Astrocyte (in vitro differentiated cells and primary cell): ENCODE measurements around the gene GYS1. TPM values are rescaled to one million over a fixed set of nuclear protein-coding genes. Genes with fewer than 3 reads are reported as not detected.

Experiments used
- DNase-seq: peaks from one replicate; pipeline ENCODE4 v3.0.0-alpha.2; 2010; ENCODE audit warnings: low read depth
- FAIRE-seq: peaks from 2 replicates; lab custom pipeline; 2011; peaks lifted over from hg19 to GRCh38; lab: Jason Lieb, UNC
- H2AFZ ChIP-seq: 2 replicates; pipeline ENCODE4 v1.6.0; 2012; ENCODE audit warnings: low read depth, low read length, inconsistent platforms
- H3K27ac ChIP-seq: 2 replicates; pipeline ENCODE4 v1.5.1; 2011; ENCODE audit warnings: low read depth, low read length, inconsistent platforms
- H3K27me3 ChIP-seq: 2 replicates; pipeline ENCODE4 v1.6.0; 2011; ENCODE audit warnings: low read length, inconsistent platforms; ENCODE audit not compliant: insufficient read depth
- H3K36me3 ChIP-seq: 2 replicates; pipeline ENCODE4 v1.5.1; 2011; ENCODE audit warnings: low read length, inconsistent platforms; ENCODE audit not compliant: insufficient read depth
- H3K4me1 ChIP-seq: 2 replicates; pipeline ENCODE4 v1.5.1; 2011; ENCODE audit warnings: low read length, inconsistent platforms; ENCODE audit not compliant: insufficient read depth
- H3K4me2 ChIP-seq: 2 replicates; pipeline ENCODE4 v1.6.0; 2012; ENCODE audit warnings: low read length, inconsistent platforms
- H3K4me3 ChIP-seq: 2 replicates; pipeline ENCODE4 v1.5.1; 2011; ENCODE audit warnings: low read depth, mild to moderate bottlenecking, low read length, inconsistent platforms; ENCODE audit not compliant: insufficient read depth
- H3K79me2 ChIP-seq: 2 replicates; pipeline ENCODE4 v1.6.0; 2012; ENCODE audit warnings: mild to moderate bottlenecking, low read length, inconsistent platforms; ENCODE audit not compliant: insufficient read depth
- H3K9ac ChIP-seq: 2 replicates; pipeline ENCODE4 v1.6.0; 2012; ENCODE audit warnings: mild to moderate bottlenecking, low read length, inconsistent platforms
- H3K9me3 ChIP-seq: 2 replicates; pipeline ENCODE4 v1.5.1; 2012; ENCODE audit warnings: low read depth, mild to moderate bottlenecking, low read length, inconsistent platforms; ENCODE audit not compliant: insufficient read depth
- H4K20me1 ChIP-seq: 2 replicates; pipeline ENCODE4 v1.6.0; 2012; ENCODE audit warnings: low read length, inconsistent platforms; ENCODE audit not compliant: insufficient read depth
- H3K27ac Mint-ChIP-seq: one replicate; pipeline ENCODE4 v1.8.0; 2021; ENCODE audit warnings: mild to moderate bottlenecking, mixed read lengths; ENCODE audit not compliant: unreplicated experiment
- H3K27me3 Mint-ChIP-seq: one replicate; pipeline ENCODE4 v1.8.0; 2021; ENCODE audit warnings: low read depth, mixed read lengths; ENCODE audit not compliant: unreplicated experiment
- H3K36me3 Mint-ChIP-seq: one replicate; pipeline ENCODE4 v1.8.0; 2021; ENCODE audit warnings: low read depth, mixed read lengths; ENCODE audit not compliant: unreplicated experiment
- H3K4me1 Mint-ChIP-seq: one replicate; pipeline ENCODE4 v1.8.0; 2021; ENCODE audit warnings: low read depth, mixed read lengths; ENCODE audit not compliant: unreplicated experiment
- H3K4me3 Mint-ChIP-seq: one replicate; pipeline ENCODE4 v1.8.0; 2021; ENCODE audit warnings: mild to moderate bottlenecking, moderate library complexity, mixed read lengths; ENCODE audit not compliant: unreplicated experiment
- H3K9me3 Mint-ChIP-seq: one replicate; pipeline ENCODE4 v1.8.0; 2021; ENCODE audit warnings: mild to moderate bottlenecking, mixed read lengths; ENCODE audit not compliant: unreplicated experiment
- EZH2 ChIP-seq: IDR thresholded peaks from 2 replicates; pipeline ENCODE4 v1.6.1; 2012; ENCODE audit warnings: mild to moderate bottlenecking, low read length, inconsistent platforms; ENCODE audit not compliant: insufficient read depth
- total RNA-seq: library from RNA; stranded (reverse); gene quantifications from 2 replicates; pipeline ENCODE4 v1.2.1, GENCODE V29; 2021
- TF ChIP-seq, protein P1 (sequence below): IDR thresholded peaks from 2 replicates; pipeline ENCODE4 v1.5.1; 2011; ENCODE audit warnings: low read depth, mild to moderate bottlenecking, inconsistent platforms, low read length, moderate library complexity; ENCODE audit not compliant: insufficient read depth

The GYS1 gene
- total RNA-seq, 1 donor from 2014 or later, result 86.0 TPM

DNA sequence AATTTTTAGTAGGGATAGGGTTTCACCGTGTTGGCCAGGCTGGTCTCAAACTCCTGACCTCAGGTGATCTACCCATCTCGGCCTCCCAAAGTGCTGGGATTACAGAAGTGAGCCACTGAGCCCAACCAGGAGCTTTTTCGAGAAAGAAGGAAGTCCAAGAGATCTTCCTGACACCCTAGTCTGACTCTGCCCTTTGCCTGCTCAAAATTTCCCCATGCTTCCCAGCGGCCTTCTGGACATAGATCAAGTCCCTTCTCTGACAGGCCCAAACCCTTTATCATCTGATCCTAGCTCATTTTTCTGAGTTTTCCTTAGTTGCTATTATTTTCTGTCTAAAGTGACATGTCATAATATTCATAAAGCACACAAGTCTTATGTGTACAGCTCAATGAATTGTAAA is 40.0 kb downstream of the GYS1 start:
- no peak for FAIRE-seq
- H3K27ac ChIP-seq, result no peak overlapping the region
- H3K4me1 Mint-ChIP-seq, result peaks cover 19% of the 10 kb centered on the region
- peaks cover 2% of the 10 kb centered on the region for H3K27me3 Mint-ChIP-seq
- no peak overlapping the region for H3K9ac ChIP-seq
- H3K4me3 ChIP-seq, result no peak overlapping the region
- peaks cover 12% of the 10 kb centered on the region for H3K4me1 ChIP-seq
- peaks cover 18% of the 10 kb centered on the region for H3K36me3 Mint-ChIP-seq
- H3K79me2 ChIP-seq, result peaks cover 31% of the 10 kb centered on the region
- TF ChIP-seq, protein P1, sequence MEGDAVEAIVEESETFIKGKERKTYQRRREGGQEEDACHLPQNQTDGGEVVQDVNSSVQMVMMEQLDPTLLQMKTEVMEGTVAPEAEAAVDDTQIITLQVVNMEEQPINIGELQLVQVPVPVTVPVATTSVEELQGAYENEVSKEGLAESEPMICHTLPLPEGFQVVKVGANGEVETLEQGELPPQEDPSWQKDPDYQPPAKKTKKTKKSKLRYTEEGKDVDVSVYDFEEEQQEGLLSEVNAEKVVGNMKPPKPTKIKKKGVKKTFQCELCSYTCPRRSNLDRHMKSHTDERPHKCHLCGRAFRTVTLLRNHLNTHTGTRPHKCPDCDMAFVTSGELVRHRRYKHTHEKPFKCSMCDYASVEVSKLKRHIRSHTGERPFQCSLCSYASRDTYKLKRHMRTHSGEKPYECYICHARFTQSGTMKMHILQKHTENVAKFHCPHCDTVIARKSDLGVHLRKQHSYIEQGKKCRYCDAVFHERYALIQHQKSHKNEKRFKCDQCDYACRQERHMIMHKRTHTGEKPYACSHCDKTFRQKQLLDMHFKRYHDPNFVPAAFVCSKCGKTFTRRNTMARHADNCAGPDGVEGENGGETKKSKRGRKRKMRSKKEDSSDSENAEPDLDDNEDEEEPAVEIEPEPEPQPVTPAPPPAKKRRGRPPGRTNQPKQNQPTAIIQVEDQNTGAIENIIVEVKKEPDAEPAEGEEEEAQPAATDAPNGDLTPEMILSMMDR, result no peak
- TF ChIP-seq EZH2, result no peak
- H3K4me2 ChIP-seq, result no peak overlapping the region
- no peaks in the 10 kb centered on the region for H4K20me1 ChIP-seq
- H3K27ac Mint-ChIP-seq, result no peak overlapping the region
- DNase-seq, result no peak
- H3K36me3 ChIP-seq, result peaks cover 5% of the 10 kb centered on the region
- no peaks in the 10 kb centered on the region for H3K9me3 ChIP-seq
- H3K9me3 Mint-ChIP-seq, result peaks cover 17% of the 10 kb centered on the region
- H3K4me3 Mint-ChIP-seq, result no peak overlapping the region
- H3K27me3 ChIP-seq, result no peaks in the 10 kb centered on the region
- H2AFZ ChIP-seq, result no peak overlapping the region

DNA sequence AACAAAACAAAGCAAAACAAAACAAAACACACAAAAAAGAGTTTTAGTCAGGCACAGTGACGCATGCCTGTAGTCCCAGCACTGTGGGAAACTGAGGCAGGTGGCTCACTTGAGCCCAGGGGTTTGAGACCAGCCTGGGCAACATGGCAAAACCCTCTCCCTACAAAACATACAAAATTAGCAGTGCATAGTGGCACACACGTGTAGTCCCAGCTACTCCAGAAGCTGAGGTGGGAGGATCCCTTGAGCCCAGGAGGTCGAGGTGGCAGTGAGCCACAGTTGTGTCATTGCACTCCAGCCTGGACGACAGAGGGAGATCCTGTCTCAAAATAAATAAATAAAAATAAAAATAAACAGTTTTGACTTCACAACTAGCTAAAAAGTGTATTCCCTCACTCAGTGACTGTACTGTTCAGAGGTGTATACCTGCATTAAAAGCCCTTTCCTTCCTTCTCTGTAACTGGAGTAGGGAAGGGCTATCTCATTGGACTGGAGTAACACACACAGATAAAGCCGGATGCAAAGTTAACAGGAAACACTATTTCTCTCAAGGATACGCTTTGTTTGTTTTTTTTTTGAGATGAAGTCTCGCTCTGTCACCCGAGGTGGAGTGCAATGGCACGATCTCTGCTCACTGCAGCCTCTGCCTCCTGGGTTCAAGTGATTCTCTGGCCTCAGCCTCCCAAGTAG is 42.1 kb downstream of the GYS1 start:
- FAIRE-seq, result no peak
- H3K9me3 Mint-ChIP-seq, result peaks cover 18% of the 10 kb centered on the region
- no peak overlapping the region for H3K4me2 ChIP-seq

More for the DNA sequence above, 42.1 kb downstream of the GYS1 start:
- Mint-ChIP-seq H3K27me3 (peaks cover 2% of the 10 kb centered on the region), H3K36me3 (peaks cover 10% of the 10 kb centered on the region), H3K27ac (no peak overlapping the region), H3K4me3 (no peak overlapping the region), H3K4me1 (peaks cover 6% of the 10 kb centered on the region)
- H4K20me1 ChIP-seq, result no peaks in the 10 kb centered on the region
- H2AFZ ChIP-seq, result no peak overlapping the region
- H3K9ac ChIP-seq, result no peak overlapping the region
- no peaks in the 10 kb centered on the region for H3K36me3 ChIP-seq
- H3K4me1 ChIP-seq, result peaks cover 7% of the 10 kb centered on the region
- DNase-seq, result no peak
- H3K79me2 ChIP-seq, result peaks cover 13% of the 10 kb centered on the region
- no peaks in the 10 kb centered on the region for H3K27me3 ChIP-seq
- H3K4me3 ChIP-seq, result no peak overlapping the region
- no peak overlapping the region for H3K27ac ChIP-seq
- TF ChIP-seq, protein P1, result no peak
- TF ChIP-seq EZH2, result no peak
- peaks cover 5% of the 10 kb centered on the region for H3K9me3 ChIP-seq
